Prostate gland (tissue), 2 donors: Measurements from ENCODE around the gene RPL9. TPM values are rescaled to one million over a fixed set of nuclear protein-coding genes. Genes with fewer than 3 reads are reported as not detected.
A peak's percentile ranks its signal among the peaks of the same experiment; 100 is the strongest.

Experiments
- DNase-seq: peaks from one replicate; pipeline ENCODE4 v3.0.0-alpha.2; 2019; ENCODE audit warnings: low spot score
- H3K27ac ChIP-seq, 2 donors: fragments of 200-600 bp; sonication (generic); 2 replicates each; pipeline ENCODE4 v1.5.1; 2017 to 2019
- H3K27me3 ChIP-seq: fragments of 200-600 bp; sonication (generic); replicated peaks from 2 replicates; pipeline ENCODE4 v1.5.1; 2019; ENCODE audit not compliant: insufficient read depth
- H3K36me3 ChIP-seq, 2 donors: fragments of 200-600 bp; sonication (generic); 1 replicate in 1 of 2; 2 replicates in 1 of 2; pipeline versions ENCODE4 v1.5.1 to v1.8.1; 2017 to 2019
- H3K4me1 ChIP-seq: fragments of 200-600 bp; sonication (generic); replicated peaks from 2 replicates; pipeline ENCODE4 v1.5.1; 2019
- H3K4me3 ChIP-seq, 2 donors: fragments of 200-600 bp; sonication (generic); 2 replicates each; pipeline ENCODE4 v1.5.1; 2017 to 2019
- H3K9me3 ChIP-seq: fragments of 200-600 bp; sonication (generic); 2 replicates; pipeline ENCODE4 v1.5.1; 2017
- CTCF ChIP-seq, 4 experiments: fragments of 200-600 bp in 2 of 4; fragments of 450-650 bp in 2 of 4; sonication (generic) in 2 of 4; IDR thresholded peaks; 1 replicate in 3 of 4; 2 replicates in 1 of 4; pipeline ENCODE4 v1.5.1; 2016 to 2019; ENCODE audit warnings: antibody characterized with exemption in 4 of 4, mild to moderate bottlenecking in 2 of 4, moderate library complexity in 2 of 4
- POLR2A ChIP-seq: fragments of 450-650 bp; IDR thresholded peaks from one replicate; pipeline ENCODE4 v1.6.1; 2016; ENCODE audit warnings: antibody characterized with exemption, mild to moderate bottlenecking
- POLR2AphosphoS5 ChIP-seq: sonication (generic); formaldehyde crosslinking; IDR thresholded peaks from one replicate; pipeline ENCODE4 v1.6.1; 2017; ENCODE audit warnings: antibody characterized with exemption
- WGBS: methylation state at CpG from one replicate; pipeline ENCODE4 v1.1.5; 2018; 5-methylcytosine and 5-hydroxymethylcytosine counted together
- intact Hi-C: fragments of 100-400 bp; cut with DNase I; formaldehyde crosslinking; loops from one replicate; pipeline ENCODE4 v1.14.2; 2022
- total RNA-seq, 2 donors: library from RNA; depleted of rRNA; stranded (reverse); fragments of >200 nt; gene quantifications; one replicate each; pipeline ENCODE4 v1.1.0, GENCODE V29; 2016

The RPL9 gene
- total RNA-seq, 2 donors from 2014 or later, result 1,563 to 5,624 TPM

- TF ChIP-seq POLR2AphosphoS5 (no peak), POLR2A (no peak)
- DNase-seq, result no peak
- H3K4me1 ChIP-seq, result no peaks in the 10 kb centered on the region
- H3K9me3 ChIP-seq, result no peaks in the 10 kb centered on the region
- H3K36me3 ChIP-seq, result no peaks in the 10 kb centered on the region
- H3K27me3 ChIP-seq, result no peaks in the 10 kb centered on the region
- 79% methylated on average over 5 of the region's 5 CpGs for WGBS
- intact Hi-C loops, result no loop called here
- H3K4me3 ChIP-seq, result no peak overlapping the region
- no peak overlapping the region for H3K27ac ChIP-seq
Measured at GRCh38 chr4:39476187-39476895, 17.6 kb upstream of the RPL9 start.

- Histone ChIP-seq H3K27me3 (no peaks in the 10 kb centered on the region), H3K4me3 (no peak overlapping the region), H3K4me1 (no peaks in the 10 kb centered on the region), H3K9me3 (no peaks in the 10 kb centered on the region), H3K27ac (no peak overlapping the region), H3K36me3 (no peaks in the 10 kb centered on the region)
- no peak for TF ChIP-seq POLR2A
- no peak for TF ChIP-seq CTCF (IDR thresholded peaks at IDR 0.05)
- intact Hi-C loops, result no loop called here
- 88% methylated on average over 3 of the region's 3 CpGs for WGBS
- no peak for DNase-seq
Measured at GRCh38 chr4:39472396-39472795, 13.7 kb upstream of the RPL9 start.

GRCh38 chr4:39470402-39470801 is 11.7 kb upstream of the RPL9 start:
- Histone ChIP-seq H3K9me3 (no peaks in the 10 kb centered on the region), H3K27ac (no peak overlapping the region), H3K4me3 (no peak overlapping the region), H3K4me1 (no peaks in the 10 kb centered on the region), H3K27me3 (no peaks in the 10 kb centered on the region), H3K36me3 (no peaks in the 10 kb centered on the region)
- 100% methylated on average over 1 of the region's 1 CpG for WGBS
- no peak for DNase-seq
- intact Hi-C loops, result loop anchor here (2.0 kb wide), 1 partner anchor 506 kb away; the partner anchor contains the start of gene PDS5A
- TF ChIP-seq CTCF (IDR thresholded peaks at IDR 0.05) (no peak), POLR2A (no peak), POLR2AphosphoS5 (no peak)

- Histone ChIP-seq H3K27ac (peak overlapping the region; percentile 4 to 59), H3K36me3 (no peaks in the 10 kb centered on the region), H3K27me3 (no peaks in the 10 kb centered on the region), H3K4me1 (no peaks in the 10 kb centered on the region), H3K9me3 (no peaks in the 10 kb centered on the region), H3K4me3 (no peak overlapping the region)
- intact Hi-C loops, result loop anchor here (2.0 to 10.0 kb wide), 3 partner anchors 165 to 845 kb away; partner anchors contain the start of genes PDS5A and SMIM14
- peak; percentile 31 for DNase-seq
- 50% methylated on average over 4 of the region's 4 CpGs for WGBS
- TF ChIP-seq POLR2AphosphoS5 (peak; percentile 76), CTCF (IDR thresholded peaks at IDR 0.05) (peak; percentile 65 to 89 (median 81)), POLR2A (no peak)
Measured at GRCh38 chr4:39469429-39470077, 10.8 kb upstream of the RPL9 start.

GRCh38 chr4:39467464-39467863 is 8.7 kb upstream of the RPL9 start:
- no peak overlapping the region for H3K27ac ChIP-seq
- intact Hi-C loops, result loop anchor here (10.0 kb wide), 2 partner anchors 167 to 847 kb away; partner anchors contain the start of gene SMIM14
- 91% methylated on average over 4 of the region's 4 CpGs for WGBS

More at GRCh38 chr4:39467464-39467863, 8.7 kb upstream of the RPL9 start:
- DNase-seq, result no peak
- no peak overlapping the region for H3K4me3 ChIP-seq
- no peaks in the 10 kb centered on the region for H3K9me3 ChIP-seq
- H3K4me1 ChIP-seq, result no peaks in the 10 kb centered on the region
- TF ChIP-seq POLR2AphosphoS5 (no peak), CTCF (IDR thresholded peaks at IDR 0.05) (no peak), POLR2A (no peak)
- H3K36me3 ChIP-seq, result no peaks in the 10 kb centered on the region
- no peaks in the 10 kb centered on the region for H3K27me3 ChIP-seq
